Spleen (tissue), 11 donors: ENCODE data around the gene RAD54L. TPM values are rescaled to one million over a fixed set of nuclear protein-coding genes. Genes with fewer than 3 reads are reported as not detected.

Experiments
- DNase-seq: peaks from one replicate; pipeline ENCODE4 v3.0.0-alpha.2; 2020
- H3K27ac ChIP-seq, 8 donors: fragments of 200-600 bp; sonication (generic) in 7 of 8; 1 replicate in 4 of 8; 2 replicates in 4 of 8; pipeline versions ENCODE4 v1.5.0 to v1.8.0; 2016 to 2021; ENCODE audit warnings: inconsistent platforms in 4 of 8, mild to moderate bottlenecking in 4 of 8, moderate library complexity in 1 of 8
- H3K27me3 ChIP-seq, 7 donors: fragments of 200-600 bp; sonication (generic) in 6 of 7; replicated peaks in 1 of 7; 1 replicate in 4 of 7; 2 replicates in 3 of 7; pipeline versions ENCODE4 v1.5.0 to v1.8.0; 2016 to 2021; ENCODE audit warnings: inconsistent platforms in 3 of 7, mild to moderate bottlenecking in 1 of 7
- H3K36me3 ChIP-seq, 6 donors: fragments of 200-600 bp; sonication (generic) in 5 of 6; 1 replicate in 4 of 6; 2 replicates in 2 of 6; pipeline versions ENCODE4 v1.5.0 to v1.8.0; 2016 to 2021; ENCODE audit warnings: inconsistent platforms in 2 of 6
- H3K4me1 ChIP-seq, 6 donors: fragments of 200-600 bp; sonication (generic) in 5 of 6; 1 replicate in 3 of 6; 2 replicates in 3 of 6; pipeline versions ENCODE4 v1.5.0 to v1.8.0; 2016 to 2021; ENCODE audit warnings: inconsistent platforms in 3 of 6
- H3K4me3 ChIP-seq, 8 donors: fragments of 200-600 bp; sonication (generic) in 7 of 8; 1 replicate in 4 of 8; 2 replicates in 4 of 8; pipeline versions ENCODE4 v1.5.0 to v1.8.0; 2016 to 2021; ENCODE audit warnings: inconsistent platforms in 4 of 8, mild to moderate bottlenecking in 4 of 8, moderate library complexity in 2 of 8
- H3K9me3 ChIP-seq, 8 donors: fragments of 200-600 bp; sonication (generic) in 7 of 8; 1 replicate in 4 of 8; 2 replicates in 4 of 8; pipeline versions ENCODE4 v1.5.0 to v1.8.0; 2016 to 2021; ENCODE audit warnings: inconsistent platforms in 4 of 8
- CTCF ChIP-seq, 11 experiments: fragments of 200-600 bp in 7 of 11; fragments of 450-650 bp in 4 of 11; sonication (generic) in 4 of 11; IDR thresholded peaks in 8 of 11; conservative IDR thresholded peaks in 3 of 11; 1 replicate in 7 of 11; 2 replicates in 4 of 11; pipeline versions ENCODE4 v1.4.0 to v1.8.0; 2016 to 2021; ENCODE audit warnings: antibody characterized with exemption in 11 of 11, inconsistent platforms in 4 of 11, mild to moderate bottlenecking in 1 of 11
- POLR2A ChIP-seq, 3 donors: fragments of 450-650 bp; IDR thresholded peaks; one replicate each; pipeline ENCODE4 v1.5.1; 2017; ENCODE audit warnings: antibody characterized with exemption in 3 of 3, mild to moderate bottlenecking in 1 of 3
- POLR2AphosphoS5 ChIP-seq, 3 donors: sonication (generic); formaldehyde crosslinking; IDR thresholded peaks; one replicate each; pipeline ENCODE4 v1.5.1; 2017; ENCODE audit warnings: antibody characterized with exemption in 3 of 3
- WGBS, 5 donors: extraction: QIAGEN DNeasy Blood & Tissue Kit in 3 of 5; methylation state at CpG; one replicate each; pipeline versions ENCODE4 v1.1.5 to v1.1.7; 2013 to 2018; 5-methylcytosine and 5-hydroxymethylcytosine counted together
- intact Hi-C: fragments of 100-400 bp; cut with DNase I; formaldehyde crosslinking; loops from one replicate; pipeline ENCODE4 v1.15.0; 2023; ENCODE audit warnings: low total_unique reads
- polyA plus RNA-seq, 3 donors: library from polyadenylated mRNA; stranded (reverse); fragments of 200-250 nt; gene quantifications; one replicate each; pipeline ENCODE4 v1.2.1, GENCODE V29; 2013
- total RNA-seq, 7 donors: library from RNA; depleted of rRNA in 3 of 7; stranded (reverse); fragments of >200 nt in 3 of 7; fragmentation: NEBNext Ultra II Directional in 4 of 7; extraction: Animal tissue kit (Norgen Biotek cat#: 25700) in 4 of 7; gene quantifications; one replicate each; pipeline versions ENCODE4 v1.1.0 to v1.2.1, GENCODE V29; 2016 to 2021
- donor health status: healthy with polysubstance abuse.
- donor health status: DM: no; HTN: no; CAD: no; lungs with moderate emphysema.
- donor health status: DM: no; HTN: no; CAD: no.
- donor health status: Bipolar disorder and iron deficiency.
- donor health status: healthy.
- donor health status: DM: no; HTN: no; CAD: no.
- donor health status: DM: yes; HTN: yes; CAD: no.

The RAD54L gene
- total and polyA plus RNA-seq, 10 donors, result 2.4 to 9.2 (median 2.9) TPM

GRCh38 chr1:46203738-46204405 is 43.7 kb upstream of the RAD54L start:
- 19 to 46% (median 34%) methylated on average over 14 of the region's 14 CpGs for WGBS, 5 donors
- Histone ChIP-seq H3K4me1 (peaks cover 6 to 52% (median 31%) of the 10 kb centered on the region in 6 donors), H3K27ac (peak overlapping the region; percentile 19 to 82 (median 74)), H3K27me3 (peaks cover 0 to 8% (median 0%) of the 10 kb centered on the region in 7 donors), H3K4me3 (peak overlapping the region; percentile 46 to 81 (median 60)), H3K9me3 (no peaks in the 10 kb centered on the region), H3K36me3 (no peaks in the 10 kb centered on the region)
- no peak for DNase-seq
- no peak for TF ChIP-seq POLR2AphosphoS5 (IDR thresholded peaks at IDR 0.05)
- no peak for TF ChIP-seq POLR2A (IDR thresholded peaks at IDR 0.05)
- no peak for TF ChIP-seq CTCF (IDR thresholded peaks at IDR 0.05 in 8 of 11, conservative IDR thresholded peaks at IDR 0.05 in 3 of 11)
- intact Hi-C loops, result no loop called here

GRCh38 chr1:46204406-46204742 is 43.2 kb upstream of the RAD54L start:
- H3K4me3 ChIP-seq, result peak overlapping the region in 7 of 8 donors; percentile 46 to 81 (median 58)
- no peak for DNase-seq
- TF ChIP-seq POLR2AphosphoS5 (IDR thresholded peaks at IDR 0.05) (no peak), POLR2A (IDR thresholded peaks at IDR 0.05) (no peak), CTCF (IDR thresholded peaks at IDR 0.05 in 8 of 11, conservative IDR thresholded peaks at IDR 0.05 in 3 of 11) (no peak)
- H3K4me1 ChIP-seq, result peaks cover 4 to 48% (median 26%) of the 10 kb centered on the region in 6 donors
- no peaks in the 10 kb centered on the region for H3K9me3 ChIP-seq
- H3K27ac ChIP-seq, result peak overlapping the region in 7 of 8 donors; percentile 19 to 82 (median 76)
- H3K27me3 ChIP-seq, result peaks cover 0 to 8% (median 0%) of the 10 kb centered on the region in 7 donors
- intact Hi-C loops, result no loop called here
- no peaks in the 10 kb centered on the region for H3K36me3 ChIP-seq
- 28 to 47% (median 31%) methylated on average over 4 to 5 of the region's 5 CpGs for WGBS, 5 donors

- no peak for DNase-seq
- H3K9me3 ChIP-seq, result no peaks in the 10 kb centered on the region
- WGBS, 5 donors, result 76 to 89% (median 88%) methylated on average over 3 of the region's 3 CpGs
- H3K4me1 ChIP-seq, result peaks cover 4 to 48% (median 22%) of the 10 kb centered on the region in 6 donors
- peaks cover 0 to 8% (median 0%) of the 10 kb centered on the region in 7 donors for H3K27me3 ChIP-seq
- H3K4me3 ChIP-seq, result peak overlapping the region in 1 of 8 donors; percentile 81
- intact Hi-C loops, result no loop called here
- H3K27ac ChIP-seq, result peak overlapping the region in 4 of 8 donors; percentile 4 to 82 (median 76)
- TF ChIP-seq POLR2A (IDR thresholded peaks at IDR 0.05), result no peak
- no peaks in the 10 kb centered on the region for H3K36me3 ChIP-seq
These were observed 42.4 kb upstream of the RAD54L start for GRCh38 chr1:46205141-46205540.

GRCh38 chr1:46205791-46206190 is 41.8 kb upstream of the RAD54L start:
- Histone ChIP-seq H3K36me3 (no peaks in the 10 kb centered on the region), H3K4me3 (no peak overlapping the region), H3K27me3 (peaks cover 0 to 8% (median 0%) of the 10 kb centered on the region in 7 donors), H3K4me1 (peaks cover 4 to 48% (median 22%) of the 10 kb centered on the region in 6 donors), H3K27ac (peak overlapping the region in 4 of 8 donors; percentile 4 to 33 (median 24)), H3K9me3 (no peaks in the 10 kb centered on the region)
- 42 to 81% (median 62%) methylated on average over 3 of the region's 3 CpGs for WGBS, 5 donors
- no peak for DNase-seq
- TF ChIP-seq POLR2A (IDR thresholded peaks at IDR 0.05), result no peak
- no peak for TF ChIP-seq POLR2AphosphoS5 (IDR thresholded peaks at IDR 0.05)
- intact Hi-C loops, result no loop called here

- TF ChIP-seq POLR2A (IDR thresholded peaks at IDR 0.05), result no peak
- no peak for TF ChIP-seq POLR2AphosphoS5 (IDR thresholded peaks at IDR 0.05)
- no peak for TF ChIP-seq CTCF (IDR thresholded peaks at IDR 0.05 in 8 of 11, conservative IDR thresholded peaks at IDR 0.05 in 3 of 11)
- Histone ChIP-seq H3K27ac (peak overlapping the region in 2 of 8 donors; percentile 28 to 33), H3K36me3 (no peaks in the 10 kb centered on the region), H3K4me3 (no peak overlapping the region), H3K4me1 (peaks cover 4 to 48% (median 22%) of the 10 kb centered on the region in 6 donors), H3K9me3 (no peaks in the 10 kb centered on the region), H3K27me3 (peaks cover 0 to 8% (median 0%) of the 10 kb centered on the region in 7 donors)
- intact Hi-C loops, result no loop called here
- WGBS, 5 donors, result 88 to 92% (median 90%) methylated on average over 2 of the region's 2 CpGs
- no peak for DNase-seq
These were observed 41.2 kb upstream of the RAD54L start for GRCh38 chr1:46206399-46206798.
